ENCODE measurements around the gene IRAK1BP1. TPM values are rescaled to one million over a fixed set of nuclear protein-coding genes. Genes with fewer than 3 reads are reported as not detected.

IRAK1BP1 gene
- total and polyA plus RNA-seq, 9 of the 15 experiments (the other 6 are each of a cell fraction or from before 2014, with no cell fraction given): 1.8 to 3.7 (median 2.1) TPM

- WGBS (ENCODE audit: insufficient coverage, low coverage, missing lambda C conversion rate): 15% methylated on average over 5 of the region's 5 CpGs
- no peak for TF ChIP-seq KLF6 (CRISPR knock-in tag; IDR thresholded peaks at IDR 0.05; ENCODE audit: borderline replicate concordance)
- TF ChIP-seq ELF2 (CRISPR knock-in tag; IDR thresholded peaks at IDR 0.05): no peak
- TF ChIP-seq ZNF253 (CRISPR knock-in tag; conservative IDR thresholded peaks at IDR 0.05): no peak
- TF ChIP-seq ZNF780A (CRISPR knock-in tag; IDR thresholded peaks at IDR 0.05): no peak
- TF ChIP-seq RBBP5 (IDR thresholded peaks at IDR 0.05; ENCODE audit: borderline replicate concordance, insufficient read depth, low read length, poor library complexity, severe bottlenecking): no peak
- no peak for TF ChIP-seq RBM14 (IDR thresholded peaks at IDR 0.05; ENCODE audit: borderline replicate concordance, insufficient read depth, low read depth, low read length)
- TF ChIP-seq ZNF76 (CRISPR knock-in tag; IDR thresholded peaks at IDR 0.05; ENCODE audit: borderline replicate concordance): no peak
- no peak for TF ChIP-seq NCOA1 (IDR thresholded peaks at IDR 0.05; ENCODE audit: low read depth)
- no peak for TF ChIP-seq ZNF165 (CRISPR knock-in tag; IDR thresholded peaks at IDR 0.05; ENCODE audit: borderline replicate concordance)
- TF ChIP-seq ZNF644 (tag; IDR thresholded peaks at IDR 0.05; ENCODE audit: low read depth): no peak
- Histone ChIP-seq H3K4me3 (no peak overlapping the region), H3K27ac (ENCODE audit: extremely low read depth, low read depth, low read length) (no peak overlapping the region), H4K20me1 (replicated peaks; ENCODE audit: control insufficient read depth, insufficient read depth, low read length) (no peaks in the 10 kb centered on the region), H3K9me1 (ENCODE audit: control insufficient read depth, insufficient read depth, low read length) (no peaks in the 10 kb centered on the region), H3K4me1 (replicated peaks in 1 of 2; ENCODE audit: control insufficient read depth in 2 of 2, insufficient read depth in 2 of 2, low read length in 2 of 2) (no peaks in the 10 kb centered on the region), H3K79me2 (ENCODE audit: control insufficient read depth, insufficient read depth, low read length) (no peaks in the 10 kb centered on the region), H3K36me3 (ENCODE audit: control insufficient read depth, insufficient read depth, low read length) (no peaks in the 10 kb centered on the region), H3K4me2 (ENCODE audit: insufficient read depth, low read length) (no peak overlapping the region), H3K27me3 (ENCODE audit: control insufficient read depth in 2 of 2, insufficient read depth in 2 of 2, low read length in 2 of 2) (no peaks in the 10 kb centered on the region), H3K9me3 (replicated peaks; ENCODE audit: control insufficient read depth, insufficient read depth, low read depth, low read length) (no peaks in the 10 kb centered on the region; the same call in 1 of the 2 replicates), H3K9ac (ENCODE audit: insufficient read depth in 1 of 2, low read depth in 2 of 2, low read length in 2 of 2) (no peak overlapping the region), H2AFZ (ENCODE audit: low read depth, low read length) (no peak overlapping the region)
- ATAC-seq (no peak), DNase-seq (ENCODE audit: extremely low read depth in 1 of 4, low spot score in 3 of 4) (no peak), FAIRE-seq (no peak)
- CTCF ChIA-PET (ENCODE audit: low intra/inter-chr PET ratio): no interaction called here
- POLR2A ChIA-PET: no interaction called here
- in situ Hi-C loops (cut with MboI): no loop called here
- BruUV-seq (replicated peaks): no TSS peak
- intact Hi-C loops (cut with micrococcal nuclease): no loop called here
Observed at GRCh38 chr6:78883651-78884050, 16.3 kb downstream of the IRAK1BP1 start.

Measured in K562 (cell line).